GM03348 (cell line): Measurements from ENCODE around the gene NALCN.
"Not testable (repeated sequence)": the region's sequence is repeated elsewhere in the genome, so short reads cannot be mapped to it uniquely, and the experiment has no call there.

Source experiments
- DNase-seq: peaks from one replicate; pipeline ENCODE4 v3.0.0; 2012; ENCODE audit warnings: low spot score

NALCN gene

DNA sequence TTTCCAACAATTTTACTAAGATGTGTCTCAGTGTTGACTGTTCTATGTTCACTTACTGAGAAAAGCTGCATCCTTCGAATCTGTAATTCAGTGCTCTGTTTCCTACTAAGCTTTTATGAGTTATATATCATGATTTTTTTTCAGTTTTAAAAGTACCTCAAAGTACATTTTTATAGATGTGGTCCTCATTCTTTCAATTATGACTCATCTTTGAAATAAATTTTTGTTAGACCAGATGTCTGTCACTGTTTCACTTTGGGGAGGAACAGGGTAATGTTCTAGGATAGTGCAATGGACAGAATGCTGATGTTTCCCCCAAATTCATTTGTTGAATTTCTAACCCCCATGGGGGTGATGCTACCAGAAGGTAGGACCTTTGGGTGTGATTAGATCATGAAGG, 74.8 kb downstream of the NALCN start:
- peak; percentile 26 for DNase-seq

GRCh38 chr13:101339202-101339601, 77.1 kb downstream of the NALCN start:
- no peak for DNase-seq

GRCh38 chr13:101332583-101332982, 83.7 kb downstream of the NALCN start:
- DNase-seq: no peak

DNA sequence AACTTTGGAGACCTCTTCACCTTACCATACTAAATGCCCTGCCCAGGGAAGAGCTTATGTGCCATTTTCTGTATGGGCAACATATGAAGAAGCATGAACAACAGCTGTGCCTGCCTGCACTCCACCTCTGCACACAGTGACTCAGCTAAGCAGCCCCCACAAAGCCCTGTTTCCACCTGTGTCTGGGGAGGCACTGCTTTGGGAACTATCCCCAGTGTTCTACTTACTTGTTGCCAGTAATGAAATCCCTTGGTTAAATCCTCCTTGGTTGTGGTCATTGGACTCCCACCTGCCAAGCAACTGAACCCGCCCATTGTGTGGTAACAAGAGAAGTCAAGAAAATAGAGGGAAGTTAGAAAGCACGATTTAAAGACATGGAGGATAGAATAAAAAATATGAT, 84.6 kb downstream of the NALCN start:
- DNase-seq: no peak

DNA sequence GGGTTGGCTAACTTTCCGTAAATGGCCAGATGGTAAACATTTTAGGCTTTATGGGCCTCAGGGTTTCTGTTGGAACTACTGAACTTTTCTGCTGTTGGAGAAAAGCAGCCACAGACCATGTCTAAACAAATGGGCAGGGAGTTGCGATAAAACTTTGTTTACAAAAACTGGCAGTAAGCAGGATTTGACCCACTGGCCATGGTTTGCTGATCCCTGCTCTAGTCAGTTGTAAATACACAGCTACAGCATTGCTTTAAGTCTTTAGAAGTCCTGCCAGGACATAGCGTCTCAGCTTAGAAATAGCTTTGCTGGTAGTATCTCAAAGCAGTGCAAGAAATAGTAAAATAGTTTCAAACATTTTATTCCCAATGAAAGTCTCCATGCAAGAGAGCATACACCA, 88.4 kb downstream of the NALCN start:
- DNase-seq: no peak

- no peak for DNase-seq
Observed at GRCh38 chr13:101326710-101327109, 89.6 kb downstream of the NALCN start.

DNA sequence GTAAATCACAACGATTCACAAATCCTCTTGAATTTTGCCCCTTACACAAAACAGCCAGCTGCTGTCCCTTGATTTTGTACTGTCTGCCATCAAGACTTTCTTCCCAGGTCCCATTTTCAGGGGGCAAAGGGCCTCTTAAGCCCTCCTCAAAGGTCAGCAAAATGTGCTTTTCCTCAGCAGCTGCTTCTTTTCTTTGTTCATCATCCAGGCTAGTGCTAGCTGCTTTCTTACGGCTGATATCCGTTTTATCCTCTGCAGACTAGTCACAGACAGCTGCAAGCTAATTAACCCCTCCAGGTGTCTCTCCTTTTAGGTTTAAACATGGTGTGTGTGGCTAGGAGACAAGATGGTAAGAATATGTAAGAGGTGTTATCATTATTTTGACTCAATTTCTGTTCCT, 90.9 kb downstream of the NALCN start:
- no peak for DNase-seq

DNA sequence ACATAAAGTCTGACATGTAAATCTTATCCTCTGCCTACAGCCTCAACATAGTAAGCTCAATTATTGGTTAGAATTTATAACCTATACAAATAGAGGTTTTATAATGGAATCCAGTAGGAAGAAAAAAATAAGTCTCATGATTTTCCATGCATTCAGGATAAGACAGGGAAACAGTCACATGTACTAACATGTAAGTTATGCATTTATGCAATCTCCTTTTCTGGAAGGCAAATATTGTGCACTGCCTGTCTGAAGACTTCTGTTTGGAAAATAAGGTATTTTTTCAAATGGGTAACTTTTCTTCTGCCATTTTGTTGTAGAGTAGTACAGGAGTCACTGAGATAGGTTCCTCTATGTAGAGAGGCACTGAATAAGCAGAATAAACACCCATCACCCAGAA, 92.7 kb downstream of the NALCN start:
- DNase-seq: no peak

- no peak for DNase-seq
Observed at GRCh38 chr13:101317986-101318523, 98.3 kb downstream of the NALCN start.

- not testable (repeated sequence) for DNase-seq
Observed at GRCh38 chr13:101313479-101313878, 102.8 kb downstream of the NALCN start.

DNA sequence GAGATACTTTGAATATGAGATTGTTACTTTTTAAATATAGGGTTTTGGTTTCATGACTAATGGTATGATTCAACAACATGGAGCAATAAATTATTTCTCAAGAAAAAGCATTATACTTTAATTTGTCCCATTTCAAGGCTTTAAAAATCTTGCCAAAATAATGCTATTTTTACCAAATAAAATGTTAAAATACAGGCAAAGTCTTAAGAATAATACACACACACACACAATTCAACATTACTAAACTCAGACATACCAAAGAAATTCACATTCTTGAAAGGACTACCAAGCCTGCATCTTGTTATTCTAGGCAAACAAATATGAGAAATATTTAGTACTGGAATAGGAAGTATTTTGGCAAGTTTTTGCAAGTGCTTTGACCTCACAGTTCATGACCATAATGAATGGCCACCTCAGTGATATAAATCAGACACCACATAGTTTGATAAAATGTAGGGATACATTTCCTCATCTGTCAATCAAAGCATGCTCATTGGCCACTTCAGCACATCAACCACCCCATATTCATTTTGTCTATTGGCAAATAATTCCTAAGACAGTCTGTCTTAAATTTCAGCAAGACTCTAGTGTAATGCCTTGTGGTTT, 107.2 kb downstream of the NALCN start:
- peak; percentile 73 for DNase-seq

DNA sequence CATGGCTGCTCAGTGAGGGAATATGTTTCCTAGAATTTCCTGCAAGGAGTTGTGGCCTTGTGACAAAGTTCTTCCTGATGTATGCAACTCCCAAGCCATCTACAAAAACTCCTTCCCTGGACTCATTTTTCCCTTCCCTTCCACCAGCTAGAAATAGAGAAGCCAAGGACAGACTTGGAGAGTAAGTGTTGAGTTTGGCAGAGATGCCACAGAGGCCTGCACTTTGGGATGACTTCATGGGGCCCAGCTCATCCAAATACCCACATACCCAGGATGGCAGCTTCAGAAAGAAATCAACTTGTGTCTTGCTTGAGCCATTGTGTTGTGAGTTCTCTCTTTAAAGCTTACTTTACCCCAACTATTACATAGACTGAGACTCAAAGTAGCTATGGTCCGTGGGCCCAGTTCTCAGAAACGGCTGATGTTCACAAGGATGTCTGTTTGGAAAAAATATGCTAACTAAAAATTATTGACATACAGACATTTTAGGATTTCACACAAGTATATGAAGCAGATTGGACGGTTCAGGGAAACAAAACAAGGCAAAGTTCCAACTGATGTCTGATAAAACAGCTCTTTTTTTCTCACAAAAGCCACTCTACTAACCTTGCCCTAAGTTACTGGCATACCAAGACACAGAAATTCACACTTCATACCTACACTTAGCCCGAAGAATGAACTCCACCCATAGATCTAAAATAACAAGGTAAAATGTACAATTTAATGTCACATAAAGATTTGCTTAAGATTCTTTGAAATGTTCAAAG, 107.9 kb downstream of the NALCN start:
- no peak for DNase-seq

DNA sequence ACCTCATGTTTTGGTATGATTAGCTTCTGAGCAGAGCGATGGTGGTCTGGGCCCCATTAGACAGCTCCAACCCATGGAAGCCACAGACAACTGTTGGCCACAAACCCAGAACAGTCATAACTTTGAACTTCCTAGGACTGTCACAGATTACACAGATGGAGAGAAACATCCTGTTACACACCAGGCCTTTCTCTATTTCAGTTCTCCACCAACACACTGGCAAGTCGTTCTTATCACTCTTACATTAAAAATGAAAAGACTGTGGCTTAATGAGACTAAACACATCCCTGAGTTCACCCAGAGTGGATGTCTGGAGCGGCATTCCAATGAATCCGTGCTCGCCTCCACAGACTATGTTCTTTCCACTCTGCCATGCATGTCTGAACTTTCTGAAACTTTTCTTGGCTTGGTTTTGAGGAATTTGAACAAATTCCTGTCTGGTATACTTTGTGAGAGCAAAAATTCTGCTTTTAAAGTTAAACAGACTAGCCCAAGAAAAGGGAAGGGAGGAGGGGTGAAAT, 109.1 kb downstream of the NALCN start:
- DNase-seq: peak; percentile 75

GRCh38 chr13:101306773-101307172, 109.5 kb downstream of the NALCN start:
- no peak for DNase-seq

- DNase-seq: no peak
Observed at GRCh38 chr13:101305981-101306411, 110.3 kb downstream of the NALCN start.

- peak; percentile 37 for DNase-seq
Observed at GRCh38 chr13:101303521-101303920, 112.8 kb downstream of the NALCN start.

GRCh38 chr13:101301053-101301452, 115.3 kb downstream of the NALCN start:
- DNase-seq: no peak

GRCh38 chr13:101300531-101300930, 115.8 kb downstream of the NALCN start:
- no peak for DNase-seq

- DNase-seq: no peak
Observed at GRCh38 chr13:101298517-101298916, 117.8 kb downstream of the NALCN start.

- DNase-seq: no peak
Observed at GRCh38 chr13:101297794-101298193, 118.5 kb downstream of the NALCN start.

- DNase-seq: no peak
Observed at GRCh38 chr13:101292711-101293110, 123.6 kb downstream of the NALCN start.

DNA sequence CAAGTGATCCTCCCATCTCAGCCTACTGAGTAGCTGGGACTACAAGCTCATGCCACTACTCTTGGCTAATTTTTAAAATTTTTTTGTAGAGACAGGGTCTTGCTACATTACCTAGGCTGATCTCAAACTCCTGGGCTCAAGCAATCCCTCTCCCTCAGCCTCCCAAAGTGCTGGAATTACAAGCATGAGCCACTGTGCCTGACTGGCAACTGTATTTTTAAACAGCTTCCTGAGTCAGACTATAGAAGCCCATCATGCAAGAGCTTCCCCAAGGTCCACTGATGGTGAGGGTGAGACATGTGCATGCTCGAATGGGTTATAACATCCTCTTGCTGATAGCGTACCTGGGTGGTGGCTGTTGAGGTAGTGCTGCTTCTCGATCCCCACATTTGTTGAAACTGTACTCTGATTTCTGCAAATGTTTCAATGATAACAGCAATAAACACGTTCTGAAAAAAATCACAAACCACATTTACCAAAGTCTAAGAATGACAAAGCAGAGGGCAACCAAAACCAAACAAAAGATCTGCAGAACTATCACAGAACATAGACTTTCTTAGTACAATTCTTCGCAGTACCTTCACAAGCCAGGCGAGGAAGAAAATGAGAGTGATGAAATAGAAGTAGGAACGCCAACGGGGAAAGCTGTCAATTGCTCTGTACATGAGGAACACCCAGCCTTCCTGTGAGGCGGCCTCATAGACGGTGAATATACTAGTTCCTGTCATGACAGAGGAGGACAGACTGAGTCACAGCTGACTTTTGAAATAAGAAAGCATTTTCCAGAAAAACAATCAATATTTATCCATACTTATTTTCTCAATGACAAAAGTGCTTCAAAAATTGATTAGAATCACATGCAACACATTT, 124.4 kb downstream of the NALCN start:
- DNase-seq: no peak
